DMS153 (cell line): Measurements from ENCODE around the gene ZNF93.
"Not testable (repeated sequence)": the region's sequence is repeated elsewhere in the genome, so short reads cannot be mapped to it uniquely, and the experiment has no call there.

Experiments used
- DNase-seq: peaks from one replicate; lab custom pipeline; 2025; lab: John Stamatoyannopoulos, UW

ZNF93 gene

DNA sequence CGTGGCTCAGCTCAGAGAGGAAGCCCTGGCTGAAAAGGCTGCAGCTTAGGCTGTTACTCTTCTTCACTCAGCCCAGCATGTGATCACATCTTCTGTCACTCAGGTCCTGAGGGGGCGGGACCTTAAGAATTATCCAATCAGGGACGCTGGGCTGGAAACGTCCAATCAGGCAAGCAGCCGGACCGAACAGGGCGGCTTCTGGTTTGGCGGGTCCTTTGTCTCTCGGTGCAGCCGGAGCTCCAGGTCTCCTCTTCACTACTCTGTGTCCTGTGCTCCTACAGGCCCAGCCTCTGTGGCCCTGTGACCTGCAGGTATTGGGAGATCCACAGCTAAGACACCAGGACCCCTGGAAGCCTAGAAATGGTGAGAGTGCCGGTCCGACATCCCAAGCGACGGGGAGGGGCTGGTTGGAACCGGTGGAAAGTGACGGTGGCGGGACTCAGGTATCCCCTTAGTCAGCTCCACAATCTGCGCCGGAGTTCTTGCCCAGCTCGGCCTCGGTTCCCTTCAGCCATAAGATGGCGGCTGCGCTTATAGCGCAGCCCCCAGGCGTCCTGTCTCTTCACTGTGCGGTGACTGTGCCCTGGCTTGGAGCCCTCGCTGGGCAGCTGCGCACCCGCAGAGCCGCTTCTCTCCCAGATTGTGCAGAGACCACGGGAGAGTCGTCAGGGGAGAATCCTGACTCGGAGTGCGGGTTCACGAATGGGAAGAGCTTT lies at the start of gene ZNF93:
Gene ZNF93, plus strand, starts transcription at position 218 of the 716 bp plus-strand sequence. Its CDS starts 143 bp downstream, at position 361.
- peak; percentile 95 for DNase-seq

DNA sequence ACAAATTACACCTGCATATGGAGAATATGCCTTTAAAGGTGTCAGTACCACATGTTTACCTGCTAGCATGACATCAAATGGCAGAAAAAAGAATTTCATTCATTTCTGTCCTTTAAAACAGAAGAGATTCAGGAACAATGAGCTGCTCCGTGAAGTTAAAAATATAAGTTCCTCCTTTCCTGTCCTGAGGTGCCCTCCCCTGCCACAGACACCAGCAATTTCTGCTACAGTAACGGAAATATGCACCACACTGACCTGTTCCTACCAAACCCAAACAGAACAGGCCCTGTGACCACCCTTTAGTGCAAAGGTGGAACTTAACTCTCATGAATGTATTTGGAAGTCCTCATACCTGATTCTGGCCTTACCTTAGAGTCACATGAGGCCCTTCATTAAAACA lies 49.0 kb upstream of the ZNF93 start:
- not testable (repeated sequence) for DNase-seq

DNA sequence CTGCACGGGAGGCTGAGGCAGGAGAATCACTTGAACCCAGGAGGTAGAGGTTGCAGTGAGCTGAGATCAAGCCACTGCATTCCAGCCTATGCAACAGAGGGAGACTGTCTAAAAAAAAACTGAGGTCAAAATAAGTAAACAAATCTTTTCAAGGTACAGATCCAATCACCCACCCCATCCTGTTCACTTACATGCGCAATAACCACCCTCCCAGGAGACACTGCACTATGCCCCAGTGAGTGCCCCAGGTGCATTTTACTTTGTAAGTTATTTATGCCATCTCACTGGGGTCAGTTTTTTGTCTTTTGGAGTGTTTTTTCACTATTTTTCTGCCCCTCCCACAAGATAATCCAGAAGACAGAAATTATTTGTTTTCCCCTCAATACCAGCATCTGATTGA lies 42.0 kb upstream of the ZNF93 start:
- no peak for DNase-seq

DNA sequence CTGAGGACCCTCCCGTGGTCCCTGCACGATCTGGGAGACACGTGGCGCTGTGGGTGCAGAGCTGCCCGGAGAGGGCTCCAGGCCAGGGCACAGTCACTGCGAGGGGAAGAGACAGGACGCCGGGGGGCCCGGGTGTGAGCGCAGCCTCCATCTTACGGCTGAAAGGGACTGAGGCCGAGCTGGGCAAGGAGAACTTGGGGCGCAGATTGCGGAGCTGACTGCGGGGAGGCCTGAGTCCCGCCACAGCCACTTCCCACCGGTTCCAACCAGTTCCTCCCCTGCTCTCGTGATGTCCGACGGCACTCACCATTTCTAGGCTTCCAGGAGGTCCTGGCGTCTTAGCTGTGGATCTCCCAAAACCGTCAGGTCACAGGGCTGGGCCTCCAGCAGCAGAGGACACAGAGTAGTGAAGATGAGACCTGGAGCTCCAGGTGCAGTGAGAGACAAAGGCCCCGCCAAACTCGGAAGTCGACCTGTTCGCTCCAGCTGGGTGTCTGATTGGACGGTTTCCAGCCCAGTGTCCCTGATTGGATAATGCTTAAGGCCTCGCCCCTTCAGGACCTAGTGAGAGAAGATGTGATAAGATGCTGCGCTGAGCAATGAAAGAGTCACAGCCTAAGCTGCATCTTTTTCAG lies 39.9 kb upstream of the ZNF93 start:
- DNase-seq = no peak

DNA sequence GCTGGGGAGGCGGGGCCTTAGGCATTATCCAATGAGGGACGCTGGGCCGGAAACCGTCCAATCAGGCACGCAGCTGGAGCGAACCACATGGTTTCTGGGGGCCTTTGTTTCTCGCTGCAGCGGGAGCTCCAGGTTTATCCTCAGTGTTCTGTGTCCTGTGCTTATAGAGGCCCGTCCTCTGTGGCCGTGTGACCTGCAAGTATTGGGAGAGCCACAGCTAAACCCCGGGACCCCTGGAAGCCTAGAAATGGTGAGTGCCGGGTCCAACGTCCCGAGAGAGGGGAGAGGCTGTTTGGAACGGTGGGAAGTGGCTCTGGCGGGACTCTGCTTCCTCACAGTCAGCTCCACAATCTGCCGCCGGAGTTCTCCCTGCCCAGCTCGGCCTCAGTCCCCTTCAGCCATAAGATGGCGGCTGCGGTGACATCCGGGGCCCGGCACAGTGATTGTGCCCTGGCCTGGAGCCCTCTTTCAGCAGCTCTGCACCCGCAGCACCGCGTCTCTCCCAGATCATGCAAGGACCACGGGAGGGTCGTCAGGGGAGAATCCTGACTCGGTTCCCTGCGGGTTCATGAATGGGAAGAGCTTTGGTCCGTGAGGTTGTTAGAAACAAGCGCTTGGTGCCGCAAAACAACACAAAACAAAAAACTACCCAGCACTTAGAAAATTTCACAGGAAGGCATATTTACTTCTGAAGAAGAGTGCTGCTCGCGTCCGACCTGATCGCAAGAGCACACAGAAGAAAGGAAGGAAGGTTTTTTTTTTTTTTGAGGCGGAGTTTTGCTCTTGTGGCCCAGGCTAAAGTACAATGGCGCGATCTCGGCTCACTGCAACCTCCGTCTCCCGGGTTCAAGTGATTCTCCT lies 34.8 kb upstream of the ZNF93 start, which contains the start of gene ZNF253:
Gene ZNF253, plus strand, starts transcription at position 133 of the 861 bp plus-strand sequence. Its CDS starts 115 bp downstream, at position 248.
- peak; percentile 92 for DNase-seq

DNA sequence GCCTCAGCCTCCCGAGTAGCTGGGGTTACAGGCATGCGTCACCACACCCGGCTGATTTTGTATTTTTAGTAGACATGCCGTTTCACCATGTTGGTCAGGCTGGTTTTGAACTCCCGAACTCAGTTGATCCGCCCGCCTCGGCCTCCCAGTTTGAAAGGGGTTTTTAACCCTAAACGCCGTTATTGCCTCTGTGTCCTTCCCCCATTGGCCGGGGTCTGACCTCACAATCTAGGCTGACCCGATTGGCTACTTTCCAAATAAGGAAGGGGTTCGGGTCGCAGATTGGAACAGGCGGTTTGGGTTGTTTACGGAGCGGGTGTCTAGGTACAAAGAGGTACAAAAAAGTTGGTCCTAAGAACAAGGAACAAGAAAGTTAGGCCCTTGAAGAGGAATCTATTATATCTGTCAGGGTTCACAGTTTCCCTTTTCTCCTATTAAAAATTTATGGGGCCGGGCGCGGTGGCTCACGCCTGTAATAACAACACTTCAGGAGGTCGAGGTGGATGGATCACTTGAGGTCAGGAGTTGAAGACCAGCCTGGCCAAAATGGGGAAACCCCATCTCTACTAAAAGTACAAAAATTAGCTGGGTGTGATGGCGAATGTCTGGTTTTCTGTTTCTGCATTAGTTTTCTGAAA lies 34.0 kb upstream of the ZNF93 start:
- DNase-seq = no peak

DNA sequence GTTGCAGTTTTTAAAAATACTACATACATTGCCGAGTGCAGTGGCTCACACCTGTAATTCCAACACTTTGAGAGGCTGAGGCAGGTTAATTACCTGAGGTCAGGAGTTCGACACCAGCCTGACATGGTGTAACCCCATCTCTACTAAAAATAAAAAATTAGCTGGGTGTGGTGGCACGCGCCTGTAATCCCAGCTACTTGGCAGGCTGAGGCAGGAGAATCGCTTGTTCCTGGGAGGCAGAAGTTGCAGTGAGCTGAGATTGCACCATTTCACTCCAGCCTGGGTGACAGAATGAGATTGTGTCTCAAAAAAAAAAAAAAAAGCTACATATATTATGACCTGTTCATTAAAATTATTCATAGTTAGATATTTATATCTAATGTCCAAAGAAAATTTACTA lies 30.7 kb upstream of the ZNF93 start:
- DNase-seq = not testable (repeated sequence)

DNA sequence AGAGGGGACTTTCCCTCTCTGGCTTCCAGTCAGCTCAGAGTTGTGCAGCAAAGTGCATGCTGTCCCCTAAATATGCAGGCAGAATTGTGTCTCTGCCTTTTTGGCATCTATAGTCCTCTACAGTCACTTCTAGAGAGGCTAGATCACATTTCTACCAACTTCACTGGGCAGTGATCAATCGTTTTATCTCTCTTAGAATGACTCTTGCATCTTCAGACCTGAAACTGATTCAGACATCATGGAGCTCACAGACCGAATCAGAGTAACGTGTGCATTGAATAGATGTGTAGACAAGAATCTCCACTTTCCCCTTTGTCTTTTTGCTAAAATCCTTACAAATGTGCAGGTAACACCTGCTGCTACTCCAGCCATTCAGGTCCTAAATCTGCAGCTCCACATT lies 28.8 kb upstream of the ZNF93 start:
- no peak for DNase-seq

DNA sequence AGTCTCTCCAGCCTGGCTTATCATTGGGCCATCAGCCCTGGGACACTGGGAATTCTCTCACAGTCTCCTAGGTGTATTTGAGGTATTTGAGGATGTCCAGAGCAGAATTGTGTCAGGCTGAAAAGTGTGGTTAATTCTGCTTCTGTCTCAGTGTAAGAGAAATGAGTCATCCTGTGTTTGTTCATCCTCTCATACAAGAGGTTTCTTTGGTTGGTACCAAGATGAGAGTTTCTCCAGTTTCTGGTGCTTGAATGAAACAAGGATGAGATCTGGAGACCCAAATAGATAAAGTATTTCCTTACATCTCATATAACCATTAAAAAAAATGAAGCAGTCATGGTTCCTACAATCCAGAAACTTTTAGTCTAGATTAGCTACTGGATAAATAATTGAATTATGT lies 27.4 kb upstream of the ZNF93 start:
- DNase-seq = no peak

DNA sequence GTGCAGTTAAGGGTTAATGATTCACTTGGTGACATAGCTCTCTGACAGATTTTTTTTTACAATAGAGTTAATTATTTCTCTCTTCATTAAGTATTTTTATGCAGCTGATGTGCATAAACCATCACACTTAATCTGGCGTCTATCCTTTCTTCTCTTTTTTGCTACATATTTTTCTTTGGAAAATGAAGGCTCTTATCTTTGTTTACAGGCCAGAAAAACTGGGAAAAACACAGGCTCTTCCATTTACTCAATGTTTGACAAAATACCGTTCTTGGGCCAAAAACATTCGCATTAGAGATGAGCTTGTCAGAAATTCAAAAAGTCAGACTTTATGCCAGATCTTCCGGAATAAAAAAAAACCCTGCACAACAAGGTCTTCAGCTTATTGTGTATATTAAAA lies 23.0 kb upstream of the ZNF93 start:
- DNase-seq = no peak

DNA sequence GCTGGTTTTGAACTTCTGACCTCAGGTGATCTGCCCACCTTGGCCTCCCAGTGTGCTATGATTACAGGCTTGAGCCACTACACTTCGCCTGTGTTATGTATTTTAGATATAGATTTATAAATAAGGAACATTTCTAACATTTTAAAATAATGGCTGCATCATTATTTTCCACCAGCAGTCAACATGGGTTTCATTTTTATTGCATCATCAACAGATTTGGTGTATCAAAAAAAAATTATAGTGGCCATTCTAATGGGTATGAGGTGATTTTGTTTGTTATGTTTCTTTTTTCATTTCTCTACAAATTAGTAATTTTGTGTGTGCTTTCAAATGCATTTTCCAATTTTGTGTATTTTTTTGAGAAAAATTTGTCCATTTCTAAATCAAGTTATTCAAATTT lies 16.2 kb upstream of the ZNF93 start:
- DNase-seq = no peak

DNA sequence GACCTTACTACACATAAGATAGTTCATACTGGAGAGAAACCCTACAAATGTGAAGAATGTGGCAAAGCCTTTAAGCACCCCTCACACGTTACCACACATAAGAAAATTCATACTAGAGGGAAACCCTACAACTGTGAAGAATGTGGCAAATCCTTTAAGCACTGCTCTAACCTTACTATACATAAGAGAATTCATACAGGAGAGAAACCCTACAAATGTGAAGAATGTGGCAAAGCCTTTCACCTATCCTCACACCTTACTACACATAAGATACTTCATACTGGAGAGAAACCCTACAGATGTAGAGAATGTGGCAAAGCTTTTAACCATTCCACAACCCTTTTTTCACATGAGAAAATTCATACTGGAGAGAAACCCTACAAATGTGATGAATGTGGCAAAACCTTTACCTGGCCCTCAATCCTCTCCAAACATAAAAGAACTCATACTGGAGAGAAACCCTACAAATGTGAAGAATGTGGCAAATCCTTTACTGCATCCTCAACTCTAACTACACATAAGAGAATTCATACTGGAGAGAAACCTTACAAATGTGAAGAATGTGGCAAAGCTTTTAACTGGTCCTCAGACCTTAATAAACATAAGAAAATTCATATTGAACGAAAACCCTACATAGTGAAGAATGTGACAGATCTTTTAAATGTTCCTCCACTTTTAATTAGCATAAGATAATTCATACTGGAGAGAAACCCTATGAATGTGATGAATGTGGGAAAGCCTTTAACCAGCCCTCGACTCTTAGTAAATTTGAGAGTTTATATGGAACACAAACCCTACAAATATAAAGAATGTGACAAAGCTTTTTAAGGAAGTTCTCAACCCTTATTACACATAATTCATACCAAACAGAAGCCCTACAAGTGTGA lies 8.4 kb upstream of the ZNF93 start:
- DNase-seq = not testable (repeated sequence)

DNA sequence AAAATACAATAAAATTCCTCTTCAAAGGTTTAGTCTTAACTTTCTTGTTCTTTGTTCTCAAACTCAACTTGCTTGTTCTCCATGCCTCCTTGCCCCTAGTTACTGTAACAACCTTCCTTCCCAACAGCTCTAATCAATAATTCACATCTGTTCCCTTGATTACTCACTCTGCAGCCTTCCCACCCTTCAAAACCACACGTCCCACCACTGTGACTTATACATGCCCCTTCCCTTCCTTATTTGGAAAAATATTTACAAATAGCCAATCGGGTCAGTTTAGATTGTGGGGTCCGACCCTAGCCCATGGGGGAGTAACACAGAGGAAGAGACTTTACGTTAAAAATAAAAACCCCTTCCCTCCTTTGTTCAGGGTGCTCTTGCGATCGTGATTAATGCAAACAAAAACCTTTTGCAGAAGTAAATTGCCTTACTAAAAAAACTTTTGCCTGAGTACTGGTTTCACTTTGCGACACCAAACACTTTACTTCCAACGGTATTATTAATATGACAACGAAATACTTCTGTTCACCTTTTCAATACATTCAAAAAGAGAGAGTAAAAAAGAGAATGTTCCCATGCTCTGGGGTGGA lies 512 bp upstream of the ZNF93 start:
- no peak for DNase-seq

DNA sequence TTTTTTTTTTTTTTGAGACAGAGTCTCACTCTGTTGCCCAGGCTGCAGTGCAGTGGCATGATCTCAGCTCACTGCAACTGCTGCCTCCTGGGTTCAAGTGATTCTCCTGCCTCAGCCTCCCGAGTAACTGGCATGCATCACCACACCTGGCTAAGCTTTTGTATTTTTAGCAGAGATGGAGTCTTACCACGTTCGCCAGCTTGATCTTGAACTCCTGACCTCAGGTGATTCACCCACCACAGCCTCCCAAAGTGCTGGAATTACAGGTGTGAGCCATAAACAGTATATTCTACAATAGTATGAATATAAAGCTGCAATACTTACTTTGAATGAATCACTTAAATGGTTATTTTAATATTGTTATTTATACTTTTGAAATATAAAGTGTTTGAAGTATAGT lies 6.8 kb downstream of the ZNF93 start:
- DNase-seq = not testable (repeated sequence)

DNA sequence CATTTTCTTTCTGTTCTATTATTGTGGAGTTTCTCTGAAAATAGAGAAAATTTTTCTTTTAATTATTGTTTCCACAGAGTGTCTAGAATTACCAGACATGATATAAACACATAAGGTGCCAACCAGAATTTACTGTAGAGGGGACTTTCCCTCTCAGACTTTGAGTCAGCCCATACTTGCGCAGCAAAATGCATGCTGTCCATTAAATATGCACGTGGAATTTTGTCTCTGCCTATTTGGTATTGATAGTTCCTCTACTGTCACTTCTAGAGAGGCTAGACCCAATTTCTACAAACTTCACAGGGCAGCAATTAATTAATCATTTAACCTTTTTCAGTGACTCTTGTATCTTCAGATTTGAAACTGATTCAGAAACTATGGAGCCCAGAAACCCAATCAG lies 8.9 kb downstream of the ZNF93 start:
- DNase-seq = no peak

DNA sequence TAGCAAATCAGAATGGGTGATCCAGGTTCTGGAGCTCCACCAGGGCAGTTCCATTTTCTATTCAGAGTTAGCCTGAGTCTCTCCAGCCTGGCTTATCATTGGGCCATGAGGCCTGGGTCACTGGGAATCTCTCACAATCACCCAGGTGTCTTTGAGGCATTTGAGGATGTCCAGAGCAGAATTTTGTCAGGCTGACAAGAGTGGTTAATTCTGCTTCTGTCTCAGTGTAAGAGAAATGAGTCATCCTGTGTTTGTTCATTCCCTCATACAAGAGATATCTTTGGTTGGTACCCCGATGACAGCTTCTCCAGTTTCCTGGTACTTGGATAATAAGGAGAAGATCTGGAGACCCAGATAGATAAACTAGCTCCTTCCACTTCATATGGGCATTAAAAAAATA lies 10.4 kb downstream of the ZNF93 start:
- DNase-seq = no peak

DNA sequence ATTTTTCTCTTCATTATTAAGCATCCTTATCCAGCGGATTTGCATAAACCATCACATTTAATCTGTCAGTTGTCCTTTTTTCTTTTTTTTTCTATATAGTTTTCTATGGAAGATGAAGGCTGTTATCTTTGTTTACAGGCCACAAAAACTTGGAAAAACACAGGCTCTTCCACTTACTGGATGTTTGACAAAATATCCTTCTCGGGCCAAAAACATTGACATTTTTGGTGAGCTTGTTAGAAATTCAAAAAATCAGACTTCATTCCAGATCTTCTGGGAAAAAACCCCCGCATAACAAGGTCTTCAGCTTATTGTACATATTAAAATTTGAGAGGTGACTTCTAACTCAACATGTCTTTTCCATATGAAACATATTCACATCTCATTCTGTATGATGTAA lies 13.8 kb downstream of the ZNF93 start:
- DNase-seq = no peak

DNA sequence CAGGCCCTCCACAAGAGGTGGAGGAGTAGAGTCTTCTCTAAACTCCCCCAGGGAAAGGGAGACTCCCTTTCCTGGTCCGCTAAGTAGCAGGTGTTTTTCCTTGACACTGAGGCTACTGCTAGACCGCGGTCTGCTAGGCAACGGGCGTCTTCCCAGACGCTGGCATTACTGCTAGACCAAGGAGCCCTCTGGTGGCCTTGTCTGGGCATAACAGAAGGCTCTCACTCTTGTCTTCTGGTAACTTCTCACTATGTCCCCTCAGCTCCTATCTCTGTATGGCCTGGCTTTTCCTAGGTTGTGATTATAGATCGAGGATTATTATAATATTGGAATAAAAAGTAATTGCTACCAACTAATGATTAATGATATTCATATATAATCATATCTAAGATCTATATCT lies 29.7 kb downstream of the ZNF93 start:
- not testable (repeated sequence) for DNase-seq

DNA sequence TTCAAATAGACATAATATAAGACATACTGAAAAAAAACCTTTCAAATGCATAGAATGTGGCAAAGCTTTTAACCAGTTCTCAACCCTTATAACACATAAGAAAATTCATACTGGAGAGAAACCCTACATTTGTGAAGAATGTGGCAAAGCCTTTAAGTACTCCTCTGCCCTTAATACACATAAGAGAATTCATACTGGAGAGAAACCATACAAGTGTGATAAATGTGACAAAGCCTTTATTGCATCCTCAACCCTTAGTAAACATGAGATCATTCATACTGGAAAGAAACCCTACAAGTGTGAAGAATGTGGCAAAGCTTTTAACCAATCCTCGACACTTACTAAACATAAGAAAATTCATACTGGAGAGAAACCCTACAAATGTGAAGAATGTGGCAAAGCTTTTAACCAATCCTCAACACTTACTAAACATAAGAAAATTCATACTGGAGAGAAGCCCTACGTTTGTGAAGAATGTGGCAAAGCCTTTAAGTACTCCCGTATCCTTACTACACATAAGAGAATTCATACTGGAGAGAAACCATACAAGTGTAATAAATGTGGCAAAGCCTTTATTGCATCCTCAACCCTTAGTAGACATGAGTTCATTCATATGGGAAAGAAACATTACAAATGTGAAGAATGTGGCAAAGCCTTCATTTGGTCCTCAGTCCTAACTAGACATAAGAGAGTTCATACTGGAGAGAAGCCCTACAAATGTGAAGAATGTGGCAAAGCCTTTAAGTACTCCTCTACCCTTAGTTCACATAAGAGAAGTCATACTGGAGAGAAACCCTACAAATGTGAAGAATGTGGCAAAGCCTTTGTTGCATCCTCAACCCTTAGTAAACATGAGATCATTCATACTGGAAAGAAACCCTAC lies 32.9 kb downstream of the ZNF93 start:
- DNase-seq = not testable (repeated sequence)

DNA sequence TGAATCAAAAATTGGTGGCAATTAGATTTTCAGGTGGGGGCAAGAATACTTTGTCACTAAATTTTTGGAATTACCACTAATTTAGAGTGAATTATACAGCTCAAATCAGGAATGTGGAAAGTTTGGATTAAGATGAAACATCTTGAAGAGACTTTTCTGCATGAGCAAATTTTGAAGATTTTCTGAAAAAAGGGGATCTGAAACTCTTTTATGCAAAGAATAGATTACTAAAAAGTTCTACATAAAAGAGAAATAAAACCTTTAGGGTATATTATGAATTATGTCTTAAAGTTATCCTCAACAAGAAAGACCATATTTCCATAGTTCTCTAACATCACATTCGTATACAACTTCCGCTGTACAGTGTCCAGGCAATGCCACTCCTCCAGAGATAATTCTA lies 36.7 kb downstream of the ZNF93 start:
- DNase-seq = no peak
